HG03196 (cell line): ENCODE data around the gene SMPX.

Experiments
- ATAC-seq: cut with Tn5 transposase; IDR thresholded peaks from one replicate; pipeline ENCODE4 v1.9.1; 2021; ENCODE audit not compliant: unreplicated experiment

SMPX gene

GRCh38 chrX:21658746-21659145 lies 99.2 kb downstream of the SMPX start:
- ATAC-seq, result no peak

- no peak for ATAC-seq
Measured at GRCh38 chrX:21658152-21658737, 99.7 kb downstream of the SMPX start, which contains the start of gene KLHL34. Gene KLHL34 (minus strand): TSS chrX:21658330. CDS start chrX:21657788, 542 bp downstream.

- no peak for ATAC-seq
Measured at GRCh38 chrX:21657318-21658151, 100.4 kb downstream of the SMPX start.

GRCh38 chrX:21656587-21657317 lies 101.2 kb downstream of the SMPX start:
- no peak for ATAC-seq
